ENCODE data around the gene NRCAM.

The NRCAM gene

GRCh38 chr7:108451296-108451848 is 4.9 kb downstream of the NRCAM start:
- no peaks in the 10 kb centered on the region for H3K9me3 ChIP-seq (ENCODE audit: insufficient read depth, low read length)
- H3K4me2 ChIP-seq (ENCODE audit: low read depth, low read length, poor library complexity, severe bottlenecking): no peak overlapping the region
- H3K4me3 ChIP-seq (ENCODE audit: insufficient read depth, low read length, poor library complexity, severe bottlenecking): no peak overlapping the region
- H3K9ac ChIP-seq (ENCODE audit: low read length): no peak overlapping the region
- no peak for TF ChIP-seq EZH2phosphoT487 (conservative IDR thresholded peaks at IDR 0.05; ENCODE audit: low read length)
- TF ChIP-seq, protein P1, sequence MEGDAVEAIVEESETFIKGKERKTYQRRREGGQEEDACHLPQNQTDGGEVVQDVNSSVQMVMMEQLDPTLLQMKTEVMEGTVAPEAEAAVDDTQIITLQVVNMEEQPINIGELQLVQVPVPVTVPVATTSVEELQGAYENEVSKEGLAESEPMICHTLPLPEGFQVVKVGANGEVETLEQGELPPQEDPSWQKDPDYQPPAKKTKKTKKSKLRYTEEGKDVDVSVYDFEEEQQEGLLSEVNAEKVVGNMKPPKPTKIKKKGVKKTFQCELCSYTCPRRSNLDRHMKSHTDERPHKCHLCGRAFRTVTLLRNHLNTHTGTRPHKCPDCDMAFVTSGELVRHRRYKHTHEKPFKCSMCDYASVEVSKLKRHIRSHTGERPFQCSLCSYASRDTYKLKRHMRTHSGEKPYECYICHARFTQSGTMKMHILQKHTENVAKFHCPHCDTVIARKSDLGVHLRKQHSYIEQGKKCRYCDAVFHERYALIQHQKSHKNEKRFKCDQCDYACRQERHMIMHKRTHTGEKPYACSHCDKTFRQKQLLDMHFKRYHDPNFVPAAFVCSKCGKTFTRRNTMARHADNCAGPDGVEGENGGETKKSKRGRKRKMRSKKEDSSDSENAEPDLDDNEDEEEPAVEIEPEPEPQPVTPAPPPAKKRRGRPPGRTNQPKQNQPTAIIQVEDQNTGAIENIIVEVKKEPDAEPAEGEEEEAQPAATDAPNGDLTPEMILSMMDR (IDR thresholded peaks at IDR 0.05; ENCODE audit: insufficient read depth, low read length, poor library complexity, severe bottlenecking): no peak
- no peaks in the 10 kb centered on the region for H3K79me2 ChIP-seq (ENCODE audit: insufficient read depth, low read length)
- H2AFZ ChIP-seq (ENCODE audit: low read depth, low read length, severe bottlenecking): no peak overlapping the region
- no peaks in the 10 kb centered on the region for H3F3A ChIP-seq (ENCODE audit: insufficient read depth)
- H3K27me3 ChIP-seq (ENCODE audit: low read length): no peaks in the 10 kb centered on the region
- H3K27ac ChIP-seq (ENCODE audit: low read depth, low read length): no peak overlapping the region
- no peaks in the 10 kb centered on the region for H3K36me3 ChIP-seq (ENCODE audit: low read length)
- no peaks in the 10 kb centered on the region for H3K9me2 ChIP-seq (replicated peaks; ENCODE audit: insufficient read depth, low read length)
- H4K20me1 ChIP-seq (ENCODE audit: low read depth, low read length): no peaks in the 10 kb centered on the region

GRCh38 chr7:108450160-108450559 is 6.1 kb downstream of the NRCAM start:
- TF ChIP-seq EZH2phosphoT487 (conservative IDR thresholded peaks at IDR 0.05; ENCODE audit: low read length): no peak
- TF ChIP-seq, protein P1 (IDR thresholded peaks at IDR 0.05; ENCODE audit: insufficient read depth, low read length, poor library complexity, severe bottlenecking): no peak
- H3K79me2 ChIP-seq (ENCODE audit: insufficient read depth, low read length): no peaks in the 10 kb centered on the region
- H3K36me3 ChIP-seq (ENCODE audit: low read length): no peaks in the 10 kb centered on the region
- H2AFZ ChIP-seq (ENCODE audit: low read depth, low read length, severe bottlenecking): no peak overlapping the region
- no peak overlapping the region for H3K27ac ChIP-seq (ENCODE audit: low read depth, low read length)
- H3K9me3 ChIP-seq (ENCODE audit: insufficient read depth, low read length): no peaks in the 10 kb centered on the region
- H3K27me3 ChIP-seq (ENCODE audit: low read length): no peaks in the 10 kb centered on the region
- H3K9me2 ChIP-seq (replicated peaks; ENCODE audit: insufficient read depth, low read length): no peaks in the 10 kb centered on the region
- H3K4me3 ChIP-seq (ENCODE audit: insufficient read depth, low read length, poor library complexity, severe bottlenecking): no peak overlapping the region
- no peak overlapping the region for H3K4me2 ChIP-seq (ENCODE audit: low read depth, low read length, poor library complexity, severe bottlenecking)
- no peaks in the 10 kb centered on the region for H3F3A ChIP-seq (ENCODE audit: insufficient read depth)
- no peaks in the 10 kb centered on the region for H4K20me1 ChIP-seq (ENCODE audit: low read depth, low read length)
- H3K9ac ChIP-seq (ENCODE audit: low read length): no peak overlapping the region

GRCh38 chr7:108449521-108449920 is 6.7 kb downstream of the NRCAM start:
- Histone ChIP-seq H3K4me3 (ENCODE audit: insufficient read depth, low read length, poor library complexity, severe bottlenecking) (no peak overlapping the region), H3K27me3 (ENCODE audit: low read length) (no peaks in the 10 kb centered on the region), H3K4me2 (ENCODE audit: low read depth, low read length, poor library complexity, severe bottlenecking) (no peak overlapping the region), H3K79me2 (ENCODE audit: insufficient read depth, low read length) (no peaks in the 10 kb centered on the region), H3F3A (ENCODE audit: insufficient read depth) (no peaks in the 10 kb centered on the region), H3K9ac (ENCODE audit: low read length) (no peak overlapping the region), H3K9me2 (replicated peaks; ENCODE audit: insufficient read depth, low read length) (no peaks in the 10 kb centered on the region), H3K27ac (ENCODE audit: low read depth, low read length) (no peak overlapping the region), H2AFZ (ENCODE audit: low read depth, low read length, severe bottlenecking) (no peak overlapping the region), H4K20me1 (ENCODE audit: low read depth, low read length) (no peaks in the 10 kb centered on the region), H3K9me3 (ENCODE audit: insufficient read depth, low read length) (no peaks in the 10 kb centered on the region), H3K36me3 (ENCODE audit: low read length) (no peaks in the 10 kb centered on the region)
- TF ChIP-seq, protein P1 (IDR thresholded peaks at IDR 0.05; ENCODE audit: insufficient read depth, low read length, poor library complexity, severe bottlenecking): no peak
- TF ChIP-seq EZH2phosphoT487 (conservative IDR thresholded peaks at IDR 0.05; ENCODE audit: low read length): no peak

All from SU-DHL-6 (cell line).